HG03196 (cell line): ENCODE results near the gene PHIP.

Experiments used
- ATAC-seq: cut with Tn5 transposase; IDR thresholded peaks from one replicate; pipeline ENCODE4 v1.9.1; 2021; ENCODE audit not compliant: unreplicated experiment

The PHIP gene

GRCh38 chr6:79071547-79071946, 6.5 kb downstream of the PHIP start:
- no peak for ATAC-seq

GRCh38 chr6:79070206-79070825, 7.7 kb downstream of the PHIP start:
- peak; percentile 75 for ATAC-seq

GRCh38 chr6:79066828-79067227, 11.2 kb downstream of the PHIP start:
- no peak for ATAC-seq

- ATAC-seq: no peak
Observed at GRCh38 chr6:79066330-79066729, 11.7 kb downstream of the PHIP start.

GRCh38 chr6:79065232-79065631, 12.8 kb downstream of the PHIP start:
- no peak for ATAC-seq

GRCh38 chr6:79064635-79065034, 13.4 kb downstream of the PHIP start:
- ATAC-seq: no peak

GRCh38 chr6:79062708-79063107, 15.3 kb downstream of the PHIP start:
- ATAC-seq: no peak

- ATAC-seq: no peak
Observed at GRCh38 chr6:79057746-79058145, 20.3 kb downstream of the PHIP start.

- no peak for ATAC-seq
Observed at GRCh38 chr6:79056226-79056625, 21.8 kb downstream of the PHIP start.

GRCh38 chr6:79048611-79049010, 29.4 kb downstream of the PHIP start:
- ATAC-seq: no peak

GRCh38 chr6:79047072-79047471, 31.0 kb downstream of the PHIP start:
- no peak for ATAC-seq

GRCh38 chr6:79045966-79046365, 32.1 kb downstream of the PHIP start:
- no peak for ATAC-seq

GRCh38 chr6:79042799-79043126, 35.3 kb downstream of the PHIP start:
- ATAC-seq: peak; percentile 6

- peak; percentile 75 for ATAC-seq
Observed at GRCh38 chr6:79042088-79042798, 35.8 kb downstream of the PHIP start.

GRCh38 chr6:79040083-79040482, 38.0 kb downstream of the PHIP start:
- ATAC-seq: peak; percentile 61

GRCh38 chr6:79038061-79038460, 40.0 kb downstream of the PHIP start:
- ATAC-seq: no peak

GRCh38 chr6:79034865-79035264, 43.2 kb downstream of the PHIP start:
- no peak for ATAC-seq

- no peak for ATAC-seq
Observed at GRCh38 chr6:79033279-79033678, 44.8 kb downstream of the PHIP start.

- ATAC-seq: no peak
Observed at GRCh38 chr6:79031821-79032590, 46.0 kb downstream of the PHIP start.

- no peak for ATAC-seq
Observed at GRCh38 chr6:79030511-79030910, 47.5 kb downstream of the PHIP start.

- no peak for ATAC-seq
Observed at GRCh38 chr6:79030023-79030422, 48.0 kb downstream of the PHIP start.

GRCh38 chr6:79028641-79029314, 49.3 kb downstream of the PHIP start:
- no peak for ATAC-seq
